ENCODE measurements around the gene COPZ2. TPM values are rescaled to one million over a fixed set of nuclear protein-coding genes. Genes with fewer than 3 reads are reported as not detected.

The COPZ2 gene
- total and polyA plus RNA-seq, 9 of the 15 experiments (the other 6 are each of a cell fraction or from before 2014, with no cell fraction given), result 0.22 to 0.49 TPM; not detected in 7

GRCh38 chr17:48056246-48056745 lies 18.7 kb upstream of the COPZ2 start (continued):
- TF ChIP-seq PRMT5 (CRISPR knock-in tag; IDR thresholded peaks at IDR 0.05), result no peak
- no peak for TF ChIP-seq ZNF696 (CRISPR knock-in tag; conservative IDR thresholded peaks at IDR 0.05)
- TF ChIP-seq TCF15 (CRISPR knock-in tag; IDR thresholded peaks at IDR 0.05), result 0 out of 2 replicates have a peak, but pooled peaks have one; percentile 41
- TF ChIP-seq RBFOX2 (IDR thresholded peaks at IDR 0.05; ENCODE audit: low read depth, low read length), result no peak
- no peak for TF ChIP-seq ESRRA (IDR thresholded peaks at IDR 0.05; ENCODE audit: borderline replicate concordance, low read depth)
- no peak for TF ChIP-seq GTF2B (IDR thresholded peaks at IDR 0.05; ENCODE audit: extremely low read depth, insufficient read length)
- TF ChIP-seq GATA2 (CRISPR knock-in tag; IDR thresholded peaks at IDR 0.05), result no peak
- TF ChIP-seq SRSF7 (optimal IDR thresholded peaks at IDR 0.05; ENCODE audit: low read depth, low read length), result no peak
- TF ChIP-seq ZKSCAN8 (CRISPR knock-in tag; IDR thresholded peaks at IDR 0.05), result peak; percentile 47; the same call in 1 of the 2 replicates
- TF ChIP-seq ZNF609 (CRISPR knock-in tag; IDR thresholded peaks at IDR 0.05; ENCODE audit: borderline replicate concordance), result no peak
- no peak for TF ChIP-seq STAG1 (CRISPR knock-in tag; IDR thresholded peaks at IDR 0.05; ENCODE audit: borderline replicate concordance)
- TF ChIP-seq LEF1 (IDR thresholded peaks at IDR 0.05), result no peak
- no peak for TF ChIP-seq MBD2 (IDR thresholded peaks at IDR 0.05; ENCODE audit: borderline replicate concordance, low read depth)
- TF ChIP-seq ZHX1 (conservative IDR thresholded peaks at IDR 0.05; ENCODE audit: low read length), result no peak
- TF ChIP-seq ARID4B (CRISPR knock-in tag; IDR thresholded peaks at IDR 0.05), result no peak

Data from K562 (cell line).